ENCODE data around the gene CCL28.

Gene CCL28

GRCh38 chr5:43354774-43355173 is 57.4 kb downstream of the CCL28 start:
- no peak for DNase-seq

- DNase-seq: no peak
Measured at GRCh38 chr5:43353668-43354067, 58.5 kb downstream of the CCL28 start.

DNA sequence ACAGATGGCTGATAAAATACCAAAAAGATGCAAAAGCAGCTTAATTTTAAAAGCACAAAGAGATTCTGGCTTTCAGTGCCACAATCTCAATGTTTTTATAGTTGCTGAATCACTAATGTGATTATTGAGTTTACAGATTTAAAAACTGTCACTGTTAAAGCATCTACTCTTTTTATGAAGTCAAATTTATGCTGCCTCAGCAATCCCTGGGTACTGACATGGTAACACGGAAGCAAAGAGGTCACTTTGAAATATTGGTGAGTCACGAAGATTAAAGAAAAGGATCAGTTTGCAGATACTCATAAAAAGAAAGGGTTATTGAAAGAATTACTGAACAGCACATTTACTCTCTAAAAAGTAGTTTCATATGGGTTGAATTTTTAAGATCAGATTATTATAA is 59.3 kb downstream of the CCL28 start:
- DNase-seq: no peak

DNA sequence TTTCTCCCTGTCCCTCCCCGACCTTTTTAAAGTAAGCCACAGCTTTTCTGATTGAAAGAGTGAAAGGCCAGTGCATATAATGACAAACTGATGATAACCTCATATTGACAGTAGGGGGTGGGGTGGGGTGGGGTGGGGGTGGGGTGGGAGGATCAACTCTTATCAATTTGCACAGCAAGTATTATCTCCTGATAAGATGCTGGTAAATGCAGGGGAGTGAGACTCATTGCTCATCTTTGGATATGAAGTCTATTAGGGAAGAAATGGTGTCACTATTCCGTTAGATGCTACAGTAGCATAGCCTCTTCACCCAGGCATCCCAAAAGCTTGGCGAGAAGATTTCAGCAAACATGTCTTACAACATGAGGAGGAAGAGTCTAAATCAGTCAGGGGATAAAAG is 60.1 kb downstream of the CCL28 start:
- DNase-seq: no peak

GRCh38 chr5:43348861-43349363 is 63.3 kb downstream of the CCL28 start:
- no peak for DNase-seq

GRCh38 chr5:43348207-43348606 is 64.0 kb downstream of the CCL28 start:
- no peak for DNase-seq

DNA sequence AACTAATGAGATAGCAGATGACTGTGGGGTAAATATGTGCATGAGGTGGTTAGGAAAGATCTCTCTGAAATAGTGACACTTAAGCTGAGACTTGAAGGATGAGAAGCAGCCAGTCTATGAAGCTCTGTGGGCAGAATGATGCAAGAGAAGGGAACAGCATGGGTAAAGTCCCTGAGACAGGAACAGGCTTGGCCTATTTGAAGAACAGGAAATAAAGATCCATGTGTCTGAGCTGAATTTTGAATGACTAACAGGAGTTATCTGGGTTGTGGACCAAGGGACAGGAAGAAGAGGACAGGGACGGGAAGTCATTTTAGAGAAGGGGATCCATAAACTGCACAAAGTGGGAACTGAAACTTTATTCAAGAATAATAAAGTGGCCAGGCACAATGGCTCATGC is 73.3 kb downstream of the CCL28 start:
- no peak for DNase-seq

- DNase-seq: no peak
Measured at GRCh38 chr5:43336159-43336558, 76.0 kb downstream of the CCL28 start.

DNA sequence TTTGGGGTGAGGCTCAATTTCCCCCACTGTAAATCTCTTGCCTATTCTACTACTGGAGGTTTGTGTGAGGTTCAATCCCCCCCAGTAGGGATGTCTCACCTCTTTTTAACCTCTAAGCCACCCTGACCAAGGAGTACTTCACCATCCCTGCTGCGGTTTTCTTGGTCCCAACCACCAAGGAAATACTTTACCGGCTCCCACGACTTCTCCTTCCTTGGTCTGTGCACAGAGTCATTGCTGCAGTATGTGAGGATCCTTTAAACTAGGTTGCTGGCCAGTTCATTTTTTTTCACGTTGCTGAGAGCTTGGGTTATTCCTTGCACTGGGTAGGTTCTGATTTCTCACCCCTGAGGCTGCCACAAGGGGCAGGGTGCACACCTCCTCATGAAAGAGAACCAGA is 76.5 kb downstream of the CCL28 start:
- no peak for DNase-seq

DNA sequence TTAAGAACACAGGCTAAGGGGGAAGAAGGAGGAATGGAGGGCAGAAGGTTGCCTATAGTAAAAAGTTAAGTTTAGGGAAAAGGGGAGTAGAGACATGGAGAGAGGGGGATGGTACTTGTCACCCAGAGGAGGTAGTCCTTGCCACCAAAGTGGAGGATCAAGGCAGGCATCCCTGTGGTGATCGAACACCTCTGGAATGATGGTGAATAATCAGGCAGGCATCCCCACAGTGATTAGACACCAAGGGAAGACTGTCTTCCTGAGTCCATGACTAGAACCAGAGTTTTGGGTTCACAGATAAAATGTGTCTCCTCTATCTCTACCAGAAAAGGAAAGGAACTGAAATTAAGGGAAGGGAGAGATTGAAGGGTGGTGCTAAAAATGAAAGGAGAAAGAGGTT is 79.8 kb downstream of the CCL28 start:
- DNase-seq: no peak
